Activated CD8-positive, alpha-beta memory T cell treated with anti-CD3 and anti-CD28 coated beads for 48 hours (primary cell): Measurements from ENCODE around the gene LIF.
A peak's percentile ranks its signal among the peaks of the same experiment; 100 is the strongest.

Source experiments
- DNase-seq, 3 experiments: peaks; one replicate each; pipeline ENCODE4 v3.0.0-alpha.2; 2020; ENCODE audit warnings: low read depth in 2 of 3, low spot score in 2 of 3

Gene LIF

DNA sequence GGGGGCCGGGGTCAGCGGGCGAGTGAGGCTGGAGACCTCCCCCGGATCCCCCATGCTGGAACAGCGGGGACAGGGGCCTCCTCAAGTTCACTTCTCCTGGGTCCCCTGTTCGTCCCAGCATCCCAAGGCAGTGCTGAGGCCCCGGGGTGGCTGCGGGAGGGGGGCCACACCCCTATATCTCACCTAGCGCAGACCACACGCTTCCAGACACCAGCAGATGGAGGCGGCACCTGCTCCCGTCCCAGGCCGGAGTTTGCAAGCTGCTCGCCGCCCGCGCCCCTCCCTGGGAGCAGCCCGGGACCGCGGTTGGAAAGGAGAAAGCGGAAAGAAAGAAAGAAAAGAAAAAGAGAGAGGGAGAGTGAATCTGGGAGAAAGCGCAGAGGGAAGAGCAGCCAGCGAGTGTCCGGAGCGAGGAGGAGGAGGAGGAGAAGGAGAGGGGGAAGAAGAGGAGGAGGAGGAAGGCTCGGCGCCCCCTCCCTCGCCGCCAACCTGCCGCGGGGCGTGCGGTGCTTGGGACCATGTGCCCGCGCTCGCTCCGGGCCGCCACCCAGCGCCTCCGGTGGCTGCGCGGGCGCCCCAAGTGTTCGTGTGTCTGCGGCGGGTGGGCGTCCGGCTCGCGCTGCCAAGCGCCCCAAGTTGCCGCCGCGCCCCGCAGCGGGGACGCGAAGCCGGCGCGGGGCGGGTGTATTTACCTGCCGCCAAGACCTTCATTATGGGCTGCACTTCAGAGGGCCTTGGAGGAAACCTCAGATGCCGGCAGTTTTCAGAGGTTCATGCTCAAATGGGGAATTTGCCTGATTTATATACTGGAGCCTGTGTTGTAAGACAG is at the start of gene LIF:
Gene LIF, minus strand, starts transcription at position 775 of the 829 bp plus-strand sequence. Its CDS starts 64 bp downstream, at position 711.
- peak in 2 of 3 experiments; percentile 33 to 42 for DNase-seq

DNA sequence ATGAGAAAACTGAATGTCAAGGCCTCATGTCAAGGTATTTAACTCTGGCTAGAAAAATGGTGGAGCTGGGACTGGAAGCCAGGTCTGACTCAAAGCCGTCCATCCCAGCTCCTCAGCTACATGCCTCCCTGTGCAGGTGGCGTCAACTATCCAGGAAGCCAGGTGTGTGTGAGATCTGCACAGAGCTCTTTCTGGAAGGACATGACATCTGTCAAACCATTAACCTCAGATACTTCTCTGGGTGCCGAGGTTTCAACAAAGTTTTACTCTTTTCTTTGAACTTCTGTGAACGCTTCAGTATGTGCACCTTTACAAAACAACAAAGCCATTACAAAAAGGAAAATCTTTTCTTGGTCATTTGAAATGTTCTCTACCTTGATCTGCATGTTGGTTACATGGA is 49.8 kb upstream of the LIF start:
- no peak for DNase-seq

DNA sequence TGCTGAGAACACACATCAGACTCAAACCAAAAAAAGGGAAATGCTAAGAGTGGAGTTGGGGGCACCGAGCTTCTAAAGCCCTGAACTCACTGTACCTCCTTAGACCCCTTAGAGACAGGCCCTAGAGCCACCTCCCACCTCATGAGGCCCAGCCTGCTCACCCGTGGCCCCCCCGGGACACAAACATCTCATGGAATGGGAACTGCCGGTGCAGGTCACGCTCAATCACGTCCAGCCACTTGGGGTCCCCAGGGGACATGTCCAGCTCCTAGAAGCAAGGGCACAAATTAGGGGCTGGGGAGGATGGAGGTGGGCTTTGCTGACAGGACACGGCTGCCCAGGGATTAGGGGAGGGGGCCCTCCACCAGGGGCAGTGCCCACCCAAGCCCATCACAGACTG is 49.0 kb upstream of the LIF start:
- no peak for DNase-seq

DNA sequence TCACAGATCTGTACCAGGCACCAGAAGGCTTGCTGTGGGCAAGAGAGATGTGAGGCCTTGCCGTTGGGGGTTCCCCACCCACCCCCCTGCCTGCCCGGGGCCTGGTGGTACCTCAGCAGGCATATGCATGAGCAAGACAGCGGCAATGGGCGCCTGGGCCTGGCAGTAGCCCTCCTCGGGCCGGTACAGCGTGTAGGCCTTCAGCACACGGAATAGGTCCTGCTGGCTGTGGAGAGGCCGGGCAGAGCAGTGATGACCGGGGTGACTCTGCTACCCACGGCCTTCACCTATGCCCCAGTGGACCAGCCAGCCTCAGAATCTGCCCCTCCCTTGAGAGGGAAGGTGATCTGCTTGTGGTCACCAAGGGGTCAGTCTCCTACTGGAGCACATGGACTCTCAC is 48.3 kb upstream of the LIF start:
- no peak for DNase-seq

DNA sequence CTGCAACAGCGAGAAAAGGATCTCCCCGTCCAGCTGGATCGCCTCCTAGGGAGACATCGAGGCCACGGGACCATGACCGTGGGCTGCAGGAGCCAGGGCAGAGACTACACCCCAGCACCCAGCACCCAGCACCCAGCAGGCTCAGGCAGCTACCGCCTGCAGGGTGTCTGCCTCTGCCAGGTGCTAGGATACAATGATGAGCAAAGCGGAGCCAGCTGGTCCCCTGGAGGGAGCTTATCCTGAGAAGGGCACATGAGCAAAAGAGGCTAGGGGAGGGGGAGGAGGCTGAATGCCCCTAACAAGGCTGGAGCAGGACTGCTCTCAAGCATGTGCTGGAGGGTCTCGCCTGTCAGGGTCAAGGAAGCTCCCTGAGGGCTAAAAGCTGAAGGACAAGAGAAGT is 47.5 kb upstream of the LIF start:
- no peak for DNase-seq

DNA sequence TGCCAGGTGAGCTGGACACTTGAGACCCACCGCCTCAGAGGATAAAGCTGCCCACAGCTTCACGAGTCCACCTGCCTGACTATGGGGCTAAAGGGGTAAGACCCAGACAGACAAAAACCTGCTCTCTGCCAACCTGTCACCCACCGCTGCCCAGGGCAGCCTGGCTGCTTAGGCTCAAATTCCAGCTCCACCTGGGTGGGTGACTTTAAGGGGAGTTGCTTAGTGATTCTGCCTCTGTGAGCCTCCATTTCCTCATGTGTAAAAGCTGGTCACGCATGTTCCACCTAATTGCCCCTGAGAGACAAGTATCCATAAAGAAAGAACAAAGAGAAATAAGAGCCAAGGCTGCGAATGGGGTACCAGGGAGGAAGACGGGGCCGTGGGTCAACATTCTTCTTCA is 46.5 kb upstream of the LIF start:
- no peak for DNase-seq

DNA sequence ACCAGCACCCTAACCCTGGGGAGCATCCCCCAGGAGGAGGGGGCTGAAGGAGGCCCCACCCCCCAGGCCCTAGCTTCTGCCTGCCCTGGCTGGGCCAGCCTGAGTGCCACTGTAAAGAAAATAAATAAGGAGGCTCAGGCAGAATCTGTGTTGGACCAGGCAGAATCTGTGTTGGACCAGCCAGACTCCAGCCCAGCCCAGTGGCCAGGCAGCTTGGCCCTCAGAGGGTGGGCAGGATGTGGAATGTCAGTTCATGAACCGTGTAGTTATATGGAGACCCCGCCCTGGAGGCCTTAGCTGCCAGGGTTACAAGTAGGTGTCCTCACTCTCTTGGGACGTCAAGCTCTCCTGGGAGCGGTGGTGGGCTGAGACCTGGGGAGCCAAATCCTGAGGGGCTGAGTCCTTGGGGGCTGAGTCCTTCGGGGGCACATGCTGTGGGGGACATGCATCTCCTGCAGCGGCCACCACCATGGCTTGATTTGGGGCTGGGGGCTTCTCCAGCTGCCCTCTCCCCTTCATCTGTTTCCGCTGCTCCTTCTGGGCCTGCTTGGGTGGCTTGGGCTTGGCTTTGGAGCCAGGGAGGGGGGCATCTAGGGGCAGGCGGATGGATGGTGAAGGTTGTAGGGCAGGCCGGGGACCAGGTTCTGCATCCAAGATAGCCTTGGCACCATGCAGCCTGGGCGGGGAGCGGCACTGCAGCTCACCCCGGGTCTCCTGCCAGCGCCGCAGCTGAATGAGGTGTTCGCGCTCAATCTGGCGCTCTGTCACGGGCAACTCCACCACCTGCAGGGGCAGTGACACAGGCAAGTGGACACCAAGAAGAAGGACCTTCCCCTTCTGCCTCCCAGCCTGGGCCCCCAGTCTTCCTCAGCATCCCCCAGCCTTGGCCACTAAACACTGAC is 45.8 kb upstream of the LIF start:
- no peak for DNase-seq

DNA sequence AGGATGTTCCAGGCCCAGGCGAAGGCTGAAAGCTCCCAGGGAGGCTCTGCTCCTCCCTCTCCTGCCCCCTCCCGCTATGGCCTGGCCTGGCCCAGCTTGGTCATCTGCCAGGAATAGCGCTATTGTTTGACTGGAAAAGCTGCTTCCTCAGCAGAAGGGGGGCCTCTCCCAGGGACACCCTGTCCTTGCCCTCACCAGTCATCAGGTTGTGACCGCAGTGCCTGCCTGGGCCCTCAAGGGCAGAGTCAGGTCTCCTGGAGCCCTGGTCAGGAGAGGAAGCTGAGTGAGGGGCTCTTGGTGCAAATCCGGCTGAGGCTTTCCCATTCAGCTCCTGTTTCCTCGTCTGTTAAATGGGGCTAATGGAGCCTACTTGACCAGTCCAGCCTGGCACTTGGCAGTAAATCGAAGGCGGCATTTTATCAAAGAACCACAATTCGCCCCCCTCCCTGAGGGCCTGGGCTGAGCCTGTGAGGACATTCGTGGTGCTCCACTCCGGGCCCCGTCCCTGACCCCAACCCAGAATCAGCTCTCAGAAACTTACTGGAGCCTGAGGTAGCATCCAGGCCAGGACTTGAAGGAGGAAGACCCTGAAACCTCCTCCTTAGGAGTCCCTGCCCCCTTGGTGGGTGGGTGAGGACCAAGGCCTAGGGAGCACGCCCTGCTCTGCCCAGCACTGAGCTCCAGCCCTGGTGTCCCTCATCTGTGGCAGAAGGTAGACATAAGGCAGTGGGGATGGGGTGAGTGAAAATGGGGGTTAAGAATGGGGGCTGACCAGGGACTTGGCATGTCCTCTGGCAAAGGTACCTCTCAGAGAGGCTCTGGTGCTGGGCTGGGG is 44.7 kb upstream of the LIF start:
- DNase-seq = no peak

DNA sequence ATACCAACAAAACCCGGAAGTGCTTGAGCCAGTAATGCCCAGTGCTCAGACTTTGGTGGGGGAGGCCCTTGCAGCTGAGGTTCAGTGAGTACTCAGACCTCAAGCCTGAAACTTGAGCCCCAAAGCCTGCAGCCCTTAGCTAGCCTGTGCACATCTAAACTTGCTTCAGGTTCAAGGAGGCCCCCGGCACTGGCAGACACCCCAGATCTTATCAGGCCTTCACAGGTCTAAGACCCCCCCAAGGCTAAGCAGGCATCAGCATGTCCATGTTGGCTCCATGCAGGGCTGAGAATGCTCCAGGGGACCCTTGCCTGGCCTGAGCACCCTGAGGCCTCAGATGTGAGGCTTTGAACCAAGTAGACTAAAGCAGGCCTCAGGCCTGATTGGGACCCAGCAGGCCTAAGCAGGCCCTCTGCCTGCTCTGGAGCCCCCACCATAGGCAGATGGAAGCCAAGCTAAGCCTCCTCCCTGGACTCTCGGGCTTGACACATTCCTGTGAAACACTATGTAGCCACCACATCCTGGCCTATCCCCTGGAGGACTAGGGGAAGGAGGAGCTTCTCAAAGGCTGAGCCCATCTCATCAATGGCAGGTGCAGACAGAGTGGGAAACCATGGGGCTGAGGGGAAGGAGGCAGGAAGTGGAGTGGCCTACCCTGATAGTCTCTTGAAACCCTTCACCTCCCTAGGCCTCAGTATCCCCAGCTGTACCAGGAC is 43.9 kb upstream of the LIF start:
- no peak for DNase-seq

DNA sequence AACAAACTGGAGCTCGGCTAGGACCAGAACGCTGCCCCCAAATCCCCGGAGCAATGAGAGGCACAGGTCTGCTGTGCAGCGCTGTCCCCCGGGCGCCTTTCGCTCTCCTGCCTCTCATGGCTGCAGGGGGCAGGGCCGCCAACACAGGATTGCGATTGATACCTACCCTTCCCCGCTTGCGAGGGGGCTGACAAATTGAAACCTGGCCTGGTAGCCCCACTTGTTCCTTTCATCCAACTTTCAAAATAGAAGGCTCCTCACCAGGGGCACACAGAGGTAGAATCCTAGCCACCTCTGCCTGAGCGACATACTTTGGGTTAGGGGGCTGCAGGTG is 43.4 kb upstream of the LIF start:
- DNase-seq = no peak

DNA sequence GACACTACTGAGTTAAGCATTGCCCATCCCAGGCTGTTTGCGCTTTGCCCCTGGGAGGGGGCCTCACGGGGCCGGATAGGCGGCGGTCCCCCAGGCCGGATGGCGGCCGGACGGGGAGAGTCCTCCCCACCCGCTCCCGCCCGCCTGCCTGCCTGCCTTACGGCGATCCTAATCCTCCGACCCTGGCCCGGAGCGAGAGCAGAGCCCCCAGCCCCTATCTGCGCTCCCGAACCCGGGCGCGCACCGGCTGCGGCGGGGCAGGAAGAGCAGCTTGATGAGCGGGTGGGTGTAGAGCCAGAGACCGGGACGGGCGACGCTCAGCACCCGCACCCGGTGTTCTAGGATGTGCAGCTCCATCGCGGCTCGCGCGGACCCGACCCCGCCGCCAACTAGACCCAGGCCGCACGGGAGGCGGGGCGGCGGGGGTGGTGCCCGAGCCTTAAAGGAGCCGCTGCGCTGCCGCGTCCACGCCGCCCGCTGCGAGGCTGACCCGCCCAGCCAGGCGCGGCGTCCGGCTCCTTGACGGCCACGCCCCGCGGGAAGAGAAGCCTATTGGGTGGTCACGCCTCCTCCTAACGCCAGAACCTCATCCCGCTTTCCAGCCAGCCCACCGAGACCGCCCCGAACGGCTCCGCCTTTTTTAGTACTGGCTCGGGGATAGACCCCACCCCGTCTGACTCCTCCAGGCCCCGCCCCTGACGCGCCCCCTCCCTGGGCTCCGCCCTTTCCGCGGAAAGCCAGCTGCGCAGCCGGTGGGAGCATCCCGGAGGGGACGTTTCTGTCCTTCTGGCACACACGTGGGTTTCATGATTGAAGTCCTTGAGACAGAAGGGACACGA is 42.8 kb upstream of the LIF start, which contains the start of gene CASTOR1:
Gene CASTOR1, minus strand, starts transcription at position 365 of the 839 bp plus-strand sequence. Its CDS starts 8 bp downstream, at position 357.
- DNase-seq = peak; percentile 77 to 87 (median 78)

DNA sequence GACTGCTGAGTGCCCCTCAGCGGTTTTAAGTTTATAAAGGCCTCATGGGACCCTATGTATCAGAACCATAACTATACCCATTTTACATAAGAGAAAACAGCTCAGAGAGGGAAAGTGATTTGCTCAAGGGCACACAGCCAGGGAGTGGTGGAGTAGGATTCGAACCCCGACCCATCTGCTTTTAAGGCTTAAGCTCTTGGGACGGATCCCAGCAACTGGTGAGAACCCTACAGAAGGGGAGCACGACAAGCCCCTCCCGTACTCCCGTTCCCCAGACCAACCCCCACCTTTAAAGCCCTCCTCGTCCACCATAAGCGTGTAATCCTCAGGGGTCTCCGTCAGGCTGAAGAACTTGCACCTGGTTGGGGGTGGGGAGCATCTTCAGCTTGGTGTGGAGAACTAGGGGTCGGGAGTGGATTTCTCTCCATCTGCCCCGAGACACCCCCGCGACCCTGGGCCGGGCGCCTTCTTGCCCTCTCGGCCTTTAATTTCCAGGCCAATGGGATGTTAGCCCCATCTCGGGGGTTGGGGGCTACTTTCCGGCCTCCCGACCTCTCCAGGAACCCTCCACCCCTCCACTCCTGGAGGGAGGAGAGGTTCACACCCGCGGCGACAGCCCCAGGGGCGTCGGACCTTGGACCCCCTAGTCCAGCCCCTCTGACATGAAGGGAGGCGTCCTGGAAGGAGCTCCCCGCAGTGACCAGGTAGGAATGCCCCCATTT is 42.0 kb upstream of the LIF start:
- DNase-seq = no peak

DNA sequence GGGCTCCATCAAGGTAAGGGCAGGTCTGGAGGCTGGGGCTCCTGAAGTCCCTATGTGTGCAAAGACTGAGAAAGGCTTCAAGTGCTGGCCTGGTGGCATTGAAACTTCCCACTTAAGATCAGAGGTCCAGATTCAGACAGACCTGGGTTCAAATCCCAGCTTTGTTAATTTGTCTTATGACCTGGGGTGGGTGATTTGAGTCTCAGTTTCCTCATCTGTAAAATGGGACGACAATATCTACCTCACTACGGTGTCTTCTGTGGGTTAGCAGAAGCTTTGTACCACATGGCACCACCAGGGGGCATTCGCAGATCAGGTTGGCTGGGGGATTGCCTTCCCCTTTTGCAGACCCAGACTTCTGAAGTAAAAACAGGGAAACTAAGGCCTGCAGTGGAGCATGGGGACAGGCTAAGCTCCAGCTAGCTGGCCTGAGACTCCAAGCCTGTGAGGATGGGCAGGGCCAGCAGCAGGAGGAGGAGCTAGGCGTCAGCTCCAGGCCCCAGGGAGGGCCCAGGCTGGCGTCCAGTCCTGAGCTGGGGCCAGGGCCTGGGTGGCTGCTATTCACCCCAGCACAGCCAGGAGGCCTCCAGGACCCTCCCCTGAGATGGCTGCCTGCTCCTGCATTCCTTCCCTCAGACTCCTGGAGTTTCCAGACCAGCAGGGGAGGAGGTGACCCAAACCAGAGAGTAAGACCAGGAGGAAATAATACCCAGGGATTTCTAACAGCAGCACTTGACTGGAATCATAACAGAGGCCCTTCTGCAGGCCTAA is 41.3 kb upstream of the LIF start:
- DNase-seq = peak in 2 of 3 experiments; percentile 62 to 77

DNA sequence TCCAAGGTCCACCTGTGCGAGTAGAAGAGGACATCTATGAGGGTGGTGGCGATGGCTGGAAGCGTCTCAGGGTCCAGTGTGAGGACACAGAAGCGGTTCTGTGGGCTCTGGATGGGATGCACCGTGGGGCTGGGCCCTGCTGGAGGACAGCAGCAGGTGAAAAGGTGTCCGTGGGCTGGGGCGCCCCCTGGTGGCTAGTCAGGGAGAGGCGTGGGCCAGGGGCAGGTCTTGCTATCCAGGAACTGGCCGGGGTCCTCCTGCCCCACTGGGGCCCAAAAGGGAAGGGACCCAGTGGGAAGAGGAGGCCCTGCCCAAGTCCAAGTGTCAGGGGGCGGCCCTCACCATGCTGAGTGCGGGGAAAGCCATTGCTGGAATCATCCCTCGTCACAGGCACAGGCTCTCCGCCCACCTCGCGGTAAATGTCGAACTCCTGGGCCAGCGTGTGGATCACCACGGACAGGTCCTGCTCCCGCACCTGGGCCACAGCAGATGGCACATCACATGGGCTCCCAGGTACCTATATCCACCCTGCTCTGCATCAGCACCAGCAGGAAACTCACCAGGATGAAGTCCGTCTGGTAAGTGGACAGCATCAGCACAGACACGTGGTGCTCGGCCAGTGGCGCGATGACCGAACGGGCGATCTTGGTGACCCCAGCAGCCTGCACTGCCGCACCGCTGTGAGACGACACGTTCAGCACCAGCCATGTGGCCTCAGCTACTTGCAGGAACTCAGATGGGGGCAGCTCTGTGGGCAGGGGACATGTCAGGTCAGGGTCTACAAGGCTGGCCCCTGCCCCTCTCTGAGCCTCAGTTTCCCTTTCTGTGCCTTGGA is 40.5 kb upstream of the LIF start:
- DNase-seq = peak; percentile 69 to 96 (median 95)

DNA sequence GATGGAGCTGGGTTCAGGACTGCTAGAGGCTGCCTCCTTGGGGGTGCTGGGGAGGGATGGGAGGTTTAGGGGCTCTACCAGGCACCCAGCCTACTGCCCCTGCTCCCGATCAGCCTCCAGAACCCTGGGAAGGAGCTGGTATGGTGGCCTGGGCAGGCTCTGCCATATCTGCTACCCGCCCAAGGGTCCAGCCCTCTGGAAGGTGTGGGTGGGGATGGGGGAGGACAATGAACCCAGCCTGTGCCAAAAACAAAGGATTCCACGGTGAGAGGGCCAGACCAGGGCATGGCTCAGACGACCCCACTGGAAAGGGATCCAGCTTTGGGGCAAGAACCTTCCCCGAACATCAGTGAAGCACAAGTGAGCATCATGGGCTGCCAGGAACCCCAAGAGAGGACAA is 39.8 kb upstream of the LIF start:
- DNase-seq = no peak

DNA sequence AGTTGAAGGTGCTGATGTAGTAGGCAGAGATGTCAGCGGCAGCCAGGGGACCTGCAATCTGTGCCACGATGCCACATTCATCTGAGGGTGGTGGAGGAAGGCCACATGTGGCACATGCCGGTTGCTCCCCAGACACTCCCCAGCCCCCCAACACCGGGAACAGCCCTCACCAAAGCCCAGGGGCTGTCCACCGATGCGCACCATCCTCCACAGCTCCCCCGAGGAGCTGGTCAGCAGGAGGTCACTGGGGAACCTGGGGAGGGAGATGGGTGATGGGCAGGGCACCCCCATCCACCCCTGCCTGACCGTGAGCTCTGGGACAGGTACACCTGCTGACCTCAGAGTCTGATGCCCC is 39.3 kb upstream of the LIF start:
- no peak for DNase-seq

DNA sequence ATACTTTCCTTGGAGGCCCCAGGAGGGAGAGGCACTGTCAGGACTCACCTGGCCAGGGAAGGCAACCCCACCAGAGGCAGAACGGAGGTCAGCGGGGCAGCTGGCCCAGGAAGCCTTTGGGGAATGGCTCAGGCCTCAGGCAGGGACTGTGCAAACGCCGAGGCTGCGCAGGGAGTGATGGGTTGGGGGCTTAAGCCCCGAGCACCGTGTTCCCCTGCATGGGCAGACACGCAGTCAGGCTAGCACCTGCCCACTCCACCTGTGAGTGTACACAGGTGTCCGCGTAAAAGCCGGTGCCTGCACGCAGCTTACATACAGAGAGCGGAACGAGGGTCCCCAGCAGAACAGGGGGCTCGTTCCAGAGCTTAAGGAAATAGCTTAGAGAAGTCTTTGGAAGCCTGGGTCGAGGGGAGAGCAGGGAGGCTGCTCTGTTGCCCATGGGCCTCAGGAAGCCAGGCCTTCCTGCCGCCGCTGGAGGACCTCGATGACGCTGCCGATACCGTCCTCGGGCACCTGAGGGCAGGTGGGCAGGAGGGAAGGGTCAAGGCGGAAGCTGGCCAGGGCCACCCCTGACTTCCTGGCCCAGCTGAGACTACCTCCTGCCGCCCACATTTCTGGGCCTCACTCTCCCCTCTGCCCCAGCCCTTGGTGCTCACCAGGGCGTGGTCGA is 38.8 kb upstream of the LIF start:
- DNase-seq = no peak
